D721Med (cell line): ENCODE measurements around the gene TMED4.

ENCODE experiments used
- DNase-seq: peaks from one replicate; pipeline ENCODE4 v3.0.0; 2011; ENCODE audit warnings: low spot score; ENCODE audit not compliant: insufficient read length
- FAIRE-seq: peaks from 2 replicates; lab custom pipeline; 2011; peaks lifted over from hg19 to GRCh38; lab: Jason Lieb, UNC
- TF ChIP-seq, protein P1 (sequence below): IDR thresholded peaks from 2 replicates; pipeline ENCODE4 v1.5.1; 2012; ENCODE audit warnings: mild to moderate bottlenecking, control low read depth; ENCODE audit not compliant: insufficient read depth; ENCODE audit errors: missing control alignments

Gene TMED4

GRCh38 chr7:44616545-44616944 is 34.5 kb upstream of the TMED4 start:
- TF ChIP-seq, protein P1, sequence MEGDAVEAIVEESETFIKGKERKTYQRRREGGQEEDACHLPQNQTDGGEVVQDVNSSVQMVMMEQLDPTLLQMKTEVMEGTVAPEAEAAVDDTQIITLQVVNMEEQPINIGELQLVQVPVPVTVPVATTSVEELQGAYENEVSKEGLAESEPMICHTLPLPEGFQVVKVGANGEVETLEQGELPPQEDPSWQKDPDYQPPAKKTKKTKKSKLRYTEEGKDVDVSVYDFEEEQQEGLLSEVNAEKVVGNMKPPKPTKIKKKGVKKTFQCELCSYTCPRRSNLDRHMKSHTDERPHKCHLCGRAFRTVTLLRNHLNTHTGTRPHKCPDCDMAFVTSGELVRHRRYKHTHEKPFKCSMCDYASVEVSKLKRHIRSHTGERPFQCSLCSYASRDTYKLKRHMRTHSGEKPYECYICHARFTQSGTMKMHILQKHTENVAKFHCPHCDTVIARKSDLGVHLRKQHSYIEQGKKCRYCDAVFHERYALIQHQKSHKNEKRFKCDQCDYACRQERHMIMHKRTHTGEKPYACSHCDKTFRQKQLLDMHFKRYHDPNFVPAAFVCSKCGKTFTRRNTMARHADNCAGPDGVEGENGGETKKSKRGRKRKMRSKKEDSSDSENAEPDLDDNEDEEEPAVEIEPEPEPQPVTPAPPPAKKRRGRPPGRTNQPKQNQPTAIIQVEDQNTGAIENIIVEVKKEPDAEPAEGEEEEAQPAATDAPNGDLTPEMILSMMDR: no peak
- FAIRE-seq: no peak
- no peak for DNase-seq

DNA sequence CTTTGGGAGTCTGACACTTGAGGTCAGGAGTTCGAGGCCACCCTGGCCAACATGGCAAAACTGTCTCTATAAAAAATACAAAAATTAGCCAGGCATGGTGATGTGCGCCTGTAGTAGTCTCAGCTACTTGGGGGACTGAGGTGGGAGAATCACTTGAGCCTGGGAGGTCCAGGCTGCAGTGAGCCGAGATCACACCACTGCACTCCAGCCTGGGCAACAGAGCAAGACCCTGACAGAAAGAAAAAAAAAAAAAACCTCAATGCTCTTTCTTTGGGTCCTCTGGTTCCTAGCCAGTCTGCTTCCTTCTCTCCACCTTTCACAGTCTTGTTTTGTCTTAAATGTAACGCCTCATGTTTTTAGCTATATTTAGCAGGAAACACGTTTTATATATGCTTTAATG is 33.8 kb upstream of the TMED4 start:
- TF ChIP-seq, protein P1: no peak
- DNase-seq (no peak), FAIRE-seq (no peak)

- TF ChIP-seq, protein P1: no peak
- FAIRE-seq: no peak
- no peak for DNase-seq
These were observed 33.1 kb upstream of the TMED4 start for GRCh38 chr7:44615149-44615611.

GRCh38 chr7:44609829-44610228 is 27.8 kb upstream of the TMED4 start:
- DNase-seq (no peak), FAIRE-seq (no peak)
- TF ChIP-seq, protein P1: no peak

- DNase-seq (no peak), FAIRE-seq (no peak)
- TF ChIP-seq, protein P1: no peak
These were observed 27.1 kb upstream of the TMED4 start for GRCh38 chr7:44608916-44609648.

GRCh38 chr7:44607141-44608068 is 25.4 kb upstream of the TMED4 start:
- TF ChIP-seq, protein P1: no peak
- FAIRE-seq (no peak), DNase-seq (no peak)
